SK-N-SH (cell line): ENCODE results near the gene ZMYND8. TPM values are rescaled to one million over a fixed set of nuclear protein-coding genes. Genes with fewer than 3 reads are reported as not detected.
"Not testable (repeated sequence)": the region's sequence is repeated elsewhere in the genome, so short reads cannot be mapped to it uniquely, and the experiment has no call there.

ENCODE experiments used
- CTCF ChIA-PET: fragments of 300-600, 350-600 bp; formaldehyde crosslinking; extraction: SDS; loops from one replicate; lab custom pipeline; 2021; lab: Yijun Ruan, JAX
- POLR2A ChIA-PET: fragments of 350-600 bp; sonication (Branson Sonifier 250); formaldehyde crosslinking; extraction: SDS; loops from one replicate; lab custom pipeline; 2020; ENCODE audit warnings: antibody characterized with exemption, inconsistent platforms; lab: Yijun Ruan, JAX
- DNase-seq: peaks from one replicate; pipeline ENCODE4 v3.0.0; 2012
- H2AFZ ChIP-seq: fragments of 200-600 bp; sonication (generic); 2 replicates; pipeline ENCODE4 v1.8.1; 2016; ENCODE audit warnings: antibody characterized with exemption, mild to moderate bottlenecking, low read depth
- H3F3A ChIP-seq: fragments of 200-600 bp; sonication (generic); replicated peaks from 2 replicates; pipeline ENCODE3; 2016; ENCODE audit warnings: antibody characterized with exemption, mild to moderate bottlenecking; ENCODE audit not compliant: insufficient read depth
- H3K27ac ChIP-seq, 2 experiments: fragments of 200-500 bp in 1 of 2; fragments of 200-600 bp in 1 of 2; sonication (Bioruptor generic) in 1 of 2; sonication (generic), shearing (Covaris generic) in 1 of 2; 2 replicates each; pipeline versions ENCODE4 v1.5.1 to v1.6.1; 2014 to 2016; ENCODE audit warnings: low read depth in 2 of 2, inconsistent platforms in 1 of 2, low read length in 1 of 2, mild to moderate bottlenecking in 1 of 2, mixed read lengths in 1 of 2
- H3K27me3 ChIP-seq: fragments of 200-600 bp; sonication (generic), shearing (Covaris generic); 2 replicates; pipeline ENCODE4 v1.6.1; 2016; ENCODE audit warnings: mixed run types; ENCODE audit not compliant: insufficient read depth
- H3K36me3 ChIP-seq, 2 experiments: fragments of 200-500 bp in 1 of 2; fragments of 200-600 bp in 1 of 2; sonication (Bioruptor generic) in 1 of 2; sonication (generic) in 1 of 2; replicated peaks in 1 of 2; 2 replicates each; pipeline versions ENCODE3 to v1.5.1; 2014 to 2016; ENCODE audit warnings: low read length in 1 of 2, mild to moderate bottlenecking in 1 of 2; ENCODE audit not compliant: insufficient read depth in 2 of 2, control insufficient read depth in 1 of 2
- H3K4me1 ChIP-seq, 2 experiments: fragments of 200-500 bp in 1 of 2; fragments of 200-600 bp in 1 of 2; sonication (Bioruptor generic) in 1 of 2; sonication (generic), shearing (Covaris generic) in 1 of 2; 2 replicates each; pipeline versions ENCODE4 v1.5.1 to v1.6.1; 2014 to 2016; ENCODE audit warnings: low read depth in 1 of 2, low read length in 1 of 2, mixed run types in 1 of 2; ENCODE audit not compliant: insufficient read depth in 2 of 2, control insufficient read depth in 1 of 2
- H3K4me2 ChIP-seq: fragments of 200-600 bp; sonication (generic), shearing (Covaris generic); 2 replicates; pipeline ENCODE4 v1.6.1; 2017; ENCODE audit warnings: mixed run types
- H3K4me3 ChIP-seq, 2 experiments: fragments of 200-500 bp in 1 of 2; fragments of 200-600 bp in 1 of 2; sonication (Bioruptor generic) in 1 of 2; sonication (generic), shearing (Covaris generic) in 1 of 2; 2 replicates each; pipeline versions ENCODE4 v1.5.1 to v1.8.1; 2014 to 2016; ENCODE audit warnings: low read depth in 2 of 2, inconsistent platforms in 1 of 2, low read length in 1 of 2, mild to moderate bottlenecking in 1 of 2, mixed read lengths in 1 of 2, moderate library complexity in 1 of 2
- H3K79me2 ChIP-seq: fragments of 200-600 bp; sonication (generic); 2 replicates; pipeline ENCODE4 v1.8.1; 2017; ENCODE audit warnings: mild to moderate bottlenecking; ENCODE audit not compliant: insufficient read depth
- H3K9ac ChIP-seq: fragments of 200-600 bp; sonication (generic); 2 replicates; pipeline ENCODE4 v1.6.1; 2017; ENCODE audit warnings: mixed run types
- H3K9me2 ChIP-seq: fragments of 200-600 bp; sonication (generic); 2 replicates; pipeline ENCODE4 v1.6.1; 2017; ENCODE audit warnings: mixed run types
- H3K9me3 ChIP-seq: fragments of 200-600 bp; sonication (generic); 2 replicates; pipeline ENCODE4 v1.6.1; 2017; ENCODE audit warnings: mixed run types, mild to moderate bottlenecking, moderate library complexity
- H4K20me1 ChIP-seq: fragments of 200-600 bp; sonication (generic); 2 replicates; pipeline ENCODE4 v1.6.1; 2017; ENCODE audit warnings: mild to moderate bottlenecking, mixed run types; ENCODE audit not compliant: insufficient read depth
- EP300 ChIP-seq, 2 experiments: IDR thresholded peaks; 2 replicates each; pipeline versions ENCODE4 v1.4.0 to v1.6.1; 2012; ENCODE audit warnings: borderline replicate concordance in 1 of 2, low read depth in 1 of 2, low read length in 1 of 2
- FOXM1 ChIP-seq: IDR thresholded peaks from 2 replicates; pipeline ENCODE4 v1.4.0; 2012; ENCODE audit warnings: low read depth, mild to moderate bottlenecking
- GATA2 ChIP-seq: sonication (generic); formaldehyde crosslinking; IDR thresholded peaks from 2 replicates; pipeline ENCODE4 v1.5.0; 2020; ENCODE audit warnings: mild to moderate bottlenecking, missing genetic modification reagents
- JUND ChIP-seq: IDR thresholded peaks from 2 replicates; pipeline ENCODE4 v1.4.0; 2012
- MXI1 ChIP-seq: IDR thresholded peaks from 2 replicates; pipeline ENCODE4 v1.6.1; 2012; ENCODE audit warnings: mild to moderate bottlenecking, low read depth, low read length, improper control_type of control experiment
- NFIC ChIP-seq: IDR thresholded peaks from 2 replicates; pipeline ENCODE4 v1.4.0; 2012; ENCODE audit warnings: borderline replicate concordance
- POLR2AphosphoS5 ChIP-seq: IDR thresholded peaks from 2 replicates; pipeline ENCODE4 v1.6.1; 2012; ENCODE audit warnings: low read depth, low read length
- RAD21 ChIP-seq: IDR thresholded peaks from 2 replicates; pipeline ENCODE4 v1.6.1; 2012; ENCODE audit warnings: mild to moderate bottlenecking, low read length
- RCOR1 ChIP-seq: fragments of 150-350 bp; IDR thresholded peaks from 2 replicates; pipeline ENCODE4 v1.6.1; 2017; ENCODE audit warnings: antibody characterized with exemption, low read length
- RFX5 ChIP-seq: IDR thresholded peaks from 2 replicates; pipeline ENCODE4 v1.6.1; 2012; ENCODE audit warnings: mild to moderate bottlenecking, improper control_type of control experiment, low read length
- SIN3A ChIP-seq: IDR thresholded peaks from 2 replicates; pipeline ENCODE4 v1.6.1; 2012; ENCODE audit warnings: low read depth, mild to moderate bottlenecking, low read length, moderate library complexity, borderline replicate concordance
- SMC3 ChIP-seq: IDR thresholded peaks from 2 replicates; pipeline ENCODE4 v1.6.1; 2012; ENCODE audit warnings: low read depth, low read length, improper control_type of control experiment
- WGBS: methylation state at CpG from one replicate; pipeline ENCODE4 v1.1.6; 2017; ENCODE audit warnings: low lambda C conversion rate; 5-methylcytosine and 5-hydroxymethylcytosine counted together
- polyA plus RNA-seq, 3 experiments: library from polyadenylated mRNA; depleted of rRNA; stranded (reverse); fragments of >200 nt; gene quantifications; 2 replicates each; pipeline ENCODE4 v1.2.3, GENCODE V29; 2012
- TF ChIP-seq, protein P1 (sequence below): IDR thresholded peaks from 2 replicates; pipeline ENCODE4 v1.4.0; 2012; ENCODE audit warnings: low read depth, borderline replicate concordance

The ZMYND8 gene
- polyA plus RNA-seq, 1 of the 3 experiments (the other 2 are of a cell fraction): 25.3 TPM

DNA sequence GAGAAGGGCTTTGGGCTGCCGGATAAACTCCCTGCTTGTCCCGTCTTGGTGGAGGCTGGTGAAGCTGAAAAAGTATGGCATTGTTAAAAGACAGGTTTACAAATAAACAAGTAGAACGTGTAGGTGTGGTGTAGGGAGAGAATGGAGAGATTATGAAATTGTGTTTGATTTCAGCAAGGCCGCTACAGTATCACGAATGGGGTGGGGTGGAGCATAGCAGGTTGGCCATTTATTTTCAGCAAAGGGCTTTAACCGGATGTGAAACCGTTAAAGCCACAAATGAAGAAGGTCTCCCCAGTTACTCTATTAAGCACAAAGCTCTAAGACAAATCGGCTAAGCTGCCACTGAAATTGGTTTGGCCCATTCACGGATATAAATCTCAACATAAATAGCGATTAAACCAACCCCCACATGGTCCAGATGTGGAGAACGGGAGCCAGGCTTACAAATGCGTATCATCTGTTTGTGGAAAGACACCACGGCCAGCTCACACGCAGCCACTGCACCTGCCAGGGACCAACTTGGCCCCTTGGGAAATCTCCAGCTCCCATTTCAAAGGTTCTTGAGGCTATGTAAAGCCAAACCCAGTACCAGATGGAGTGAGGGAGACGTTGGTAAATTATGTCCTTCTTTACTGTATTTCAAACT, 94.0 kb downstream of the ZMYND8 start:
- Histone ChIP-seq H3K9me2 (no peaks in the 10 kb centered on the region), H3K27ac (peak overlapping the region in 1 of 2 experiments; percentile 94; a peak in 3 of 4 replicates), H3K9ac (no peak overlapping the region), H3K4me3 (no peak overlapping the region), H3K27me3 (no peaks in the 10 kb centered on the region), H3K79me2 (peaks cover 72% of the 10 kb centered on the region), H3K36me3 (peaks cover 6 to 39% of the 10 kb centered on the region in 2 experiments), H3F3A (peaks cover 7% of the 10 kb centered on the region), H3K4me1 (peaks cover 0 to 33% of the 10 kb centered on the region in 2 experiments; a peak in 2 of 4 replicates), H3K4me2 (no peak overlapping the region), H2AFZ (no peak overlapping the region), H4K20me1 (peaks cover 9% of the 10 kb centered on the region; the same call in 1 of the 2 replicates), H3K9me3 (no peaks in the 10 kb centered on the region)
- peak; percentile 51 for DNase-seq
- POLR2A ChIA-PET: no interaction called here
- TF ChIP-seq FOXM1 (no peak), RCOR1 (peak; percentile 66), GATA2 (peak; percentile 44; the same call in 1 of the 2 replicates), SIN3A (no peak), MXI1 (peak; percentile 29; the same call in 1 of the 2 replicates), EP300 (IDR thresholded peaks at IDR 0.05; ENCODE audit: borderline replicate concordance in 1 of 2, low read depth in 1 of 2, low read length in 1 of 2) (peak in 1 of 2 experiments; percentile 78; a peak in 1 of 4 replicates)
- CTCF ChIA-PET: interaction anchor here (1.2 to 4.6 kb wide), 5 partner anchors 11 to 121 kb away, joined by 3 to 38 read pairs (median 9); no protein-coding TSS in a partner anchor
- WGBS: 78% methylated on average over 11 of the region's 15 CpGs

- ChIA-PET POLR2A (no interaction called here), CTCF (interaction anchor here (1.2 to 4.6 kb wide), 4 partner anchors 12 to 122 kb away, joined by 3 to 38 read pairs (median 22); no protein-coding TSS in a partner anchor)
- Histone ChIP-seq H3K9me2 (no peaks in the 10 kb centered on the region), H3F3A (peaks cover 12% of the 10 kb centered on the region), H2AFZ (no peak overlapping the region), H3K36me3 (peaks cover 6 to 34% of the 10 kb centered on the region in 2 experiments), H3K79me2 (peaks cover 72% of the 10 kb centered on the region), H3K9ac (no peak overlapping the region), H4K20me1 (peaks cover 13% of the 10 kb centered on the region), H3K4me2 (no peak overlapping the region), H3K4me3 (no peak overlapping the region), H3K27me3 (no peaks in the 10 kb centered on the region)
- 99% methylated on average over 8 of the region's 8 CpGs for WGBS
- TF ChIP-seq RFX5: no peak
- TF ChIP-seq, protein P1, sequence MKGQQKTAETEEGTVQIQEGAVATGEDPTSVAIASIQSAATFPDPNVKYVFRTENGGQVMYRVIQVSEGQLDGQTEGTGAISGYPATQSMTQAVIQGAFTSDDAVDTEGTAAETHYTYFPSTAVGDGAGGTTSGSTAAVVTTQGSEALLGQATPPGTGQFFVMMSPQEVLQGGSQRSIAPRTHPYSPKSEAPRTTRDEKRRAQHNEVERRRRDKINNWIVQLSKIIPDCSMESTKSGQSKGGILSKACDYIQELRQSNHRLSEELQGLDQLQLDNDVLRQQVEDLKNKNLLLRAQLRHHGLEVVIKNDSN: no peak
- no peak for TF ChIP-seq SIN3A
- TF ChIP-seq POLR2AphosphoS5: no peak
- no peak for TF ChIP-seq MXI1
- no peak for TF ChIP-seq RAD21
- no peak for TF ChIP-seq JUND
- no peak for TF ChIP-seq SMC3
- TF ChIP-seq NFIC: no peak
- TF ChIP-seq, all 33 proteins: peak for 0
- H3K4me1 ChIP-seq: peaks cover under 1 to 32% of the 10 kb centered on the region in 2 experiments; a peak in 3 of 4 replicates
- peak overlapping the region in 1 of 2 experiments; percentile 94; a peak in 2 of 4 replicates for H3K27ac ChIP-seq
- DNase-seq: no peak
- H3K9me3 ChIP-seq: no peaks in the 10 kb centered on the region
Measured at GRCh38 chr20:47262008-47262364, 94.5 kb downstream of the ZMYND8 start.

- H3K4me2 ChIP-seq, DNase-seq, H3K27me3 ChIP-seq, H2AFZ ChIP-seq, H3K9me3 ChIP-seq, H3K9me2 ChIP-seq, H3K27ac ChIP-seq, POLR2A ChIA-PET, H3K4me3 ChIP-seq, H3K9ac ChIP-seq: not testable (repeated sequence)
- peaks cover 14% of the 10 kb centered on the region for H4K20me1 ChIP-seq
- H3K79me2 ChIP-seq: peaks cover 72% of the 10 kb centered on the region
- WGBS: 100% methylated on average over 2 of the region's 2 CpGs
- CTCF ChIA-PET: interaction anchor here (4.0 to 4.1 kb wide), 2 partner anchors 12 to 122 kb away, joined by 19 to 34 read pairs; no protein-coding TSS in a partner anchor
- H3F3A ChIP-seq: peaks cover 15% of the 10 kb centered on the region
- H3K4me1 ChIP-seq: peaks cover 6 to 32% of the 10 kb centered on the region in 2 experiments; a peak in 3 of 4 replicates
- peaks cover 6 to 29% of the 10 kb centered on the region in 2 experiments for H3K36me3 ChIP-seq
Measured at GRCh38 chr20:47261161-47261774, 95.2 kb downstream of the ZMYND8 start.

DNA sequence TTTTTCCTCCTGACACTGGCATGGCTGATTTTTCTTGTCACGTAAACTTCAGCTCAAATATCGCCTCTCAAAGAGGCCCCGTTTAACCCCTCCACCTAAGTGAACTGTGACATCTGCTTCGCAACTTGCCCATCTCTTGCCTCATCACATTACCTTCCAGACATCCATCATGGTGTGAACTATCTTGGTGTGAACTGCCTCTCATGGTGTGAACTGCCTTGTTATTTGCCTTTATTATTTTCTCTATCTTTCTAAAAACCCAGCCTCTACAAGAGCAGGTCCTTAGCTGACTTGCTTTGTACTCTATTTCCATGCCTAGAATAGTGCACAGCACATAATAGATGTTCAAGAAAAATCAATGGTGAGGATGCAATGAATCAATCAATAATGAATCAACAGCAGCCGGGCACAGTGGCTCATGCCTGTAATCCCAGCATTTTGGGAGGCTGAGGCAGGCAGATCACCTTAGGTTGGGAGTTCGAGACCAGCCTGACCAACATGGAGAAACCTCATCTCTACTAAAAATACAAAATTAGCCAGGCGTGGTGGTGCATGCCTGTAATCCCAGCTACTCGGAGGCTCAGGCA, 95.9 kb downstream of the ZMYND8 start:
- H3K4me3 ChIP-seq, H3K9ac ChIP-seq, H3K27me3 ChIP-seq, H3K9me2 ChIP-seq, DNase-seq, H2AFZ ChIP-seq, H3K27ac ChIP-seq, POLR2A ChIA-PET, H3K4me2 ChIP-seq, H3K9me3 ChIP-seq: not testable (repeated sequence)
- CTCF ChIA-PET: interaction anchor here (4.1 kb wide), 1 partner anchor 123 kb away, joined by 19 read pairs; no protein-coding TSS in a partner anchor
- peaks cover 15% of the 10 kb centered on the region for H4K20me1 ChIP-seq
- WGBS: 100% methylated on average over 8 of the region's 8 CpGs
- H3F3A ChIP-seq: peaks cover 15% of the 10 kb centered on the region
- peaks cover 71% of the 10 kb centered on the region for H3K79me2 ChIP-seq
- peaks cover 6 to 26% of the 10 kb centered on the region in 2 experiments; a peak in 3 of 4 replicates for H3K4me1 ChIP-seq
- H3K36me3 ChIP-seq: peaks cover 6 to 29% of the 10 kb centered on the region in 2 experiments
